GM12878 (cell line): ENCODE results near the gene PRR4. TPM values are rescaled to one million over a fixed set of nuclear protein-coding genes. Genes with fewer than 3 reads are reported as not detected.

Experiments
- ATAC-seq: fragments of 200-7000 bp; cut with Tn5 transposase; 3 replicates; pipeline ENCODE4 v1.9.1; 2020; ENCODE audit warnings: mild to moderate bottlenecking, moderate library complexity
- BruUV-seq: library from RNA; stranded (reverse); fragments of 400-500 nt; replicated peaks from 2 replicates; lab custom pipeline; 2021; lab: Mats Ljungman, UMichigan
- CTCF ChIA-PET: fragments of 300-600 bp; sonication (Branson Sonifier 250); formaldehyde crosslinking; extraction: SDS; loops from one replicate; lab custom pipeline; 2021; ENCODE audit warnings: inconsistent platforms; lab: Yijun Ruan, JAX
- POLR2A ChIA-PET: fragments of 350-600 bp; formaldehyde crosslinking; extraction: SDS; loops from one replicate; lab custom pipeline; 2021; ENCODE audit warnings: inconsistent platforms; lab: Charles Lee
- RAD21 ChIA-PET: fragments of 300-600 bp; sonication (Branson Sonifier 250); formaldehyde crosslinking; loops from one replicate; lab custom pipeline; 2023; ENCODE audit warnings: antibody characterized with exemption; ENCODE audit not compliant: unreplicated experiment; lab: Charles Lee
- SMC1A ChIA-PET: fragments of 300-600 bp; sonication (Branson Sonifier 250); formaldehyde crosslinking; loops from one replicate; lab custom pipeline; 2023; ENCODE audit not compliant: unreplicated experiment, uncharacterized antibody; lab: Charles Lee
- DNase-seq: peaks from one replicate; pipeline ENCODE4 v3.0.0-alpha.2; 2011; ENCODE audit warnings: low read depth, low spot score
- FAIRE-seq: peaks from 3 replicates; lab custom pipeline; 2011; peaks lifted over from hg19 to GRCh38; lab: Jason Lieb, UNC
- H2AFZ ChIP-seq: 2 replicates; pipeline ENCODE4 v1.6.0; 2011; ENCODE audit warnings: low read depth, low read length, control low read depth; ENCODE audit not compliant: control insufficient read depth
- H3K27ac ChIP-seq: 2 replicates; pipeline ENCODE4 v1.5.1; 2011; ENCODE audit warnings: control low read depth; ENCODE audit not compliant: control insufficient read depth, insufficient read depth
- H3K27me3 ChIP-seq, 2 experiments: replicated peaks in 1 of 2; 2 replicates each; pipeline versions ENCODE4 v1.6.0 to v1.6.1; 2011; ENCODE audit warnings: low read length in 1 of 2; ENCODE audit not compliant: control insufficient read depth in 2 of 2, insufficient read depth in 2 of 2
- H3K36me3 ChIP-seq, 2 experiments: 2 replicates each; pipeline ENCODE4 v1.5.1; 2011; ENCODE audit warnings: low read length in 1 of 2; ENCODE audit not compliant: control insufficient read depth in 2 of 2, insufficient read depth in 2 of 2
- H3K4me1 ChIP-seq: 2 replicates; pipeline ENCODE4 v1.6.1; 2011; ENCODE audit warnings: mild to moderate bottlenecking, low read length, moderate library complexity, mixed read lengths; ENCODE audit not compliant: control insufficient read depth, insufficient read depth
- H3K4me2 ChIP-seq: 2 replicates; pipeline ENCODE4 v1.6.0; 2011; ENCODE audit warnings: control low read depth; ENCODE audit not compliant: control insufficient read depth, insufficient read depth
- H3K4me3 ChIP-seq: fragments of 200-600 bp; sonication (generic); 2 replicates; pipeline ENCODE4 v1.5.1; 2016
- H3K79me2 ChIP-seq: 2 replicates; pipeline ENCODE4 v1.6.0; 2011; ENCODE audit warnings: low read length; ENCODE audit not compliant: control insufficient read depth, insufficient read depth
- H3K9ac ChIP-seq: 2 replicates; pipeline ENCODE4 v1.8.0; 2011; ENCODE audit warnings: low read length, control low read depth, mixed read lengths; ENCODE audit not compliant: control insufficient read depth, insufficient read depth
- H3K9me3 ChIP-seq: replicated peaks from 3 replicates; pipeline ENCODE4 v1.5.1; 2011; ENCODE audit warnings: mild to moderate bottlenecking, low read length; ENCODE audit not compliant: control insufficient read depth, insufficient read depth
- H4K20me1 ChIP-seq: 2 replicates; pipeline ENCODE4 v1.6.0; 2011; ENCODE audit not compliant: control insufficient read depth, insufficient read depth
- CBX3 ChIP-seq: fragments of 200-600 bp; sonication (generic); IDR thresholded peaks from 2 replicates; pipeline ENCODE4 v1.6.1; 2016; ENCODE audit warnings: low read depth, borderline replicate concordance
- E2F8 ChIP-seq: fragments of 450-650 bp; IDR thresholded peaks from 2 replicates; pipeline ENCODE4 v1.6.1; 2018; ENCODE audit warnings: mild to moderate bottlenecking, low read depth, moderate library complexity; ENCODE audit not compliant: partially characterized antibody
- FOXK2 ChIP-seq: fragments of 450-650 bp; IDR thresholded peaks from 2 replicates; pipeline ENCODE4 v1.6.1; 2017; ENCODE audit warnings: mild to moderate bottlenecking, moderate library complexity
- GATAD2B ChIP-seq: fragments of 450-650 bp; conservative IDR thresholded peaks from 2 replicates; pipeline ENCODE4 v1.6.1; 2017; ENCODE audit warnings: low read depth, mild to moderate bottlenecking, moderate library complexity
- IRF4 ChIP-seq: IDR thresholded peaks from 2 replicates; pipeline ENCODE4 v1.6.1; 2011; ENCODE audit warnings: low read depth, low read length
- LARP7 ChIP-seq: fragments of 450-650 bp; IDR thresholded peaks from 2 replicates; pipeline ENCODE4 v1.6.1; 2017; ENCODE audit warnings: mild to moderate bottlenecking
- NR2C2 ChIP-seq: IDR thresholded peaks from 2 replicates; pipeline ENCODE4 v1.6.1; 2011; ENCODE audit warnings: borderline replicate concordance, low read depth; ENCODE audit not compliant: control insufficient read depth, insufficient read length
- PAX5 ChIP-seq: IDR thresholded peaks from 2 replicates; pipeline ENCODE4 v1.6.1; 2011; ENCODE audit warnings: low read depth, low read length, borderline replicate concordance
- POLR2A ChIP-seq: IDR thresholded peaks from 2 replicates; pipeline ENCODE4 v1.6.1; 2011; ENCODE audit warnings: low read depth, mild to moderate bottlenecking, low read length
- SMAD1 ChIP-seq: fragments of 450-650 bp; IDR thresholded peaks from 2 replicates; pipeline ENCODE4 v1.6.1; 2018; ENCODE audit warnings: mild to moderate bottlenecking, low read depth; ENCODE audit not compliant: partially characterized antibody
- WRNIP1 ChIP-seq: IDR thresholded peaks from 2 replicates; pipeline ENCODE4 v1.6.1; 2011; ENCODE audit warnings: low read depth, low read length, improper control_type of control experiment, borderline replicate concordance
- ZNF217 ChIP-seq: fragments of 450-650 bp; IDR thresholded peaks from 2 replicates; pipeline ENCODE4 v1.6.1; 2017; ENCODE audit warnings: antibody characterized with exemption, mild to moderate bottlenecking
- WGBS: methylation state at CpG from one replicate; pipeline ENCODE4 v1.1.6; 2016; ENCODE audit warnings: low lambda C conversion rate; ENCODE audit not compliant: insufficient replicate concordance, insufficient coverage; ENCODE audit errors: missing lambda C conversion rate; 5-methylcytosine and 5-hydroxymethylcytosine counted together
- in situ Hi-C: fragments of 300-500 bp; cut with MboI; formaldehyde crosslinking; loops from 9 replicates; pipeline ENCODE4 v1.14.3; 2018; ENCODE audit warnings: mixed read lengths
- intact Hi-C: fragments of 100-400 bp; cut with micrococcal nuclease; formaldehyde crosslinking; loops from one replicate; pipeline ENCODE4 v1.14.2; 2022; ENCODE audit not compliant: unreplicated experiment
- polyA plus RNA-seq, 11 experiments: library from polyadenylated mRNA; depleted of rRNA in 4 of 11; unstranded in 6 of 11; stranded (reverse) in 5 of 11; fragments of >200 nt; fragmentation: Nextera tagmentation in 4 of 11; fragmentation: Illumina TruSeq in 1 of 11; extraction: Ambion mirVana in 4 of 11; extraction: Trizol in 1 of 11; gene quantifications; 1 replicate in 1 of 11; 2 replicates in 10 of 11; pipeline versions ENCODE4 v1.2.1 to v1.2.3, GENCODE V29; 2011 to 2016; ENCODE audit warnings: inconsistent platforms in 2 of 11, missing spikeins in 2 of 11, low read depth in 1 of 11
- total RNA-seq, 4 experiments: library from RNA; depleted of rRNA in 3 of 4; stranded (reverse); fragments of >200 nt in 3 of 4; fragmentation: Illumina TruSeq in 1 of 4; extraction: Trizol in 1 of 4; gene quantifications; 2 replicates each; pipeline versions ENCODE4 v1.2.1 to v1.2.3, GENCODE V29; 2013 to 2021

The PRR4 gene
- total and polyA plus RNA-seq, 10 of the 15 experiments (the other 5 are each of a cell fraction or from before 2014, with no cell fraction given): 0.85 to 5.7 (median 1.7) TPM

GRCh38 chr12:10807186-10807585, 42.1 kb downstream of the PRR4 start, which contains the start of gene TAS2R8:
TSS of gene TAS2R8 (minus strand) at chr12:10807286. CDS start at chr12:10806980, 306 bp downstream.
- Histone ChIP-seq H3K4me2 (no peak within 1 kb of the TSS), H3K9me3 (no peaks in the 10 kb centered on the region), H4K20me1 (no peaks in the 10 kb centered on the region), H3K79me2 (no peaks in the 10 kb centered on the region), H3K27me3 (no peaks in the 10 kb centered on the region; a peak in 1 of 4 replicates), H3K4me1 (no peaks in the 10 kb centered on the region), H3K36me3 (no peaks in the 10 kb centered on the region), H3K27ac (no peak within 1 kb of the TSS), H3K4me3 (no peak within 1 kb of the TSS), H2AFZ (no peak within 1 kb of the TSS), H3K9ac (no peak within 1 kb of the TSS)
- DNase-seq: no peak
- in situ Hi-C loops (no loop called here), intact Hi-C loops (no loop called here)
- FAIRE-seq: no peak
- RAD21 ChIA-PET: no interaction called here
- CTCF ChIA-PET: no interaction called here
- WGBS: 3% methylated on average over 1 of the region's 1 CpG
- no TSS peak for BruUV-seq
- POLR2A ChIA-PET: no interaction called here
- SMC1A ChIA-PET: no interaction called here
- TF ChIP-seq E2F8: no peak
- TF ChIP-seq PAX5: no peak
- no peak for TF ChIP-seq LARP7
- no peak for TF ChIP-seq GATAD2B
- no peak for ATAC-seq

GRCh38 chr12:10802587-10802986, 46.7 kb downstream of the PRR4 start, which contains the start of gene TAS2R7:
TSS of gene TAS2R7 (minus strand) at chr12:10802627. CDS start at chr12:10802570, 57 bp downstream.
- in situ Hi-C loops: no loop called here
- ChIA-PET SMC1A (no interaction called here), CTCF (no interaction called here), RAD21 (no interaction called here), POLR2A (no interaction called here)
- Histone ChIP-seq H3K4me2 (no peak within 1 kb of the TSS), H3K4me1 (no peaks in the 10 kb centered on the region), H3K9me3 (no peaks in the 10 kb centered on the region), H4K20me1 (no peaks in the 10 kb centered on the region), H3K4me3 (no peak within 1 kb of the TSS), H3K27ac (no peak within 1 kb of the TSS), H3K27me3 (peaks cover 1 to 3% of the 10 kb centered on the region in 2 experiments; a peak in 2 of 4 replicates), H2AFZ (no peak within 1 kb of the TSS), H3K36me3 (no peaks in the 10 kb centered on the region), H3K9ac (no peak within 1 kb of the TSS), H3K79me2 (no peaks in the 10 kb centered on the region)
- DNase-seq (no peak), ATAC-seq (no peak), FAIRE-seq (no peak)
- TF ChIP-seq POLR2A (no peak), NR2C2 (no peak), CBX3 (no peak), IRF4 (no peak), ZNF217 (no peak), SMAD1 (no peak), FOXK2 (no peak), WRNIP1 (no peak)
- 40% methylated on average over 4 of the region's 4 CpGs for WGBS
- BruUV-seq: no TSS peak
- intact Hi-C loops: no loop called here
